MM.1S (cell line): Measurements from ENCODE around the gene ANKK1.

Experiments
- DNase-seq: peaks from one replicate; pipeline ENCODE4 v3.0.0-alpha.2; 2015
- H2AFZ ChIP-seq: fragments of 300-600 bp; sonication (generic); 2 replicates; pipeline ENCODE4 v1.6.0; 2016; ENCODE audit warnings: antibody characterized with exemption, low read length
- H3F3A ChIP-seq: fragments of 300-600 bp; sonication (generic); 2 replicates; pipeline ENCODE4 v1.6.1; 2016; ENCODE audit warnings: mild to moderate bottlenecking, antibody characterized with exemption, low read length, moderate library complexity, mixed read lengths; ENCODE audit not compliant: insufficient read depth
- H3K27ac ChIP-seq: fragments of 300-600 bp; sonication (generic); 2 replicates; pipeline ENCODE4 v1.5.1; 2016; ENCODE audit warnings: mild to moderate bottlenecking, low read length
- H3K27me3 ChIP-seq: fragments of 300-600 bp; sonication (generic); replicated peaks from 2 replicates; pipeline ENCODE4 v1.6.0; 2016; ENCODE audit warnings: low read length; ENCODE audit not compliant: insufficient read depth
- H3K36me3 ChIP-seq: fragments of 300-600 bp; sonication (generic); replicated peaks from 2 replicates; pipeline ENCODE4 v1.6.1; 2016; ENCODE audit warnings: mild to moderate bottlenecking, low read length, mixed read lengths; ENCODE audit not compliant: insufficient read depth
- H3K4me1 ChIP-seq: fragments of 300-600 bp; sonication (generic); 2 replicates; pipeline ENCODE4 v1.6.1; 2016; ENCODE audit warnings: low read length, mixed read lengths
- H3K4me2 ChIP-seq: fragments of 300-600 bp; sonication (generic); 2 replicates; pipeline ENCODE4 v1.6.0; 2016; ENCODE audit warnings: low read depth, low read length
- H3K4me3 ChIP-seq: fragments of 300-600 bp; sonication (generic); 2 replicates; pipeline ENCODE4 v1.5.1; 2016; ENCODE audit warnings: low read length, mixed read lengths
- H3K79me2 ChIP-seq: fragments of 300-600 bp; sonication (generic); 2 replicates; pipeline ENCODE4 v1.6.1; 2016; ENCODE audit warnings: mixed run types, low read length, mixed read lengths
- H3K9ac ChIP-seq: fragments of 300-600 bp; sonication (generic); 2 replicates; pipeline ENCODE4 v1.6.1; 2016; ENCODE audit warnings: low read length, mixed read lengths
- H3K9me2 ChIP-seq: fragments of 300-600 bp; sonication (generic); replicated peaks from 2 replicates; pipeline ENCODE4 v1.6.1; 2016; ENCODE audit warnings: mild to moderate bottlenecking, low read length, mixed read lengths; ENCODE audit not compliant: insufficient read depth
- H3K9me3 ChIP-seq: fragments of 300-600 bp; sonication (generic); replicated peaks from 2 replicates; pipeline ENCODE4 v1.6.1; 2016; ENCODE audit warnings: mild to moderate bottlenecking, low read length, mixed read lengths; ENCODE audit not compliant: insufficient read depth
- H4K20me1 ChIP-seq: fragments of 300-600 bp; sonication (generic); 2 replicates; pipeline ENCODE4 v1.6.1; 2016; ENCODE audit warnings: mild to moderate bottlenecking, low read length, moderate library complexity, mixed read lengths; ENCODE audit not compliant: insufficient read depth
- CTCF ChIP-seq: fragments of 300-600 bp; sonication (generic); IDR thresholded peaks from 2 replicates; pipeline ENCODE4 v1.5.1; 2016; ENCODE audit warnings: antibody characterized with exemption, low read length, mixed read lengths
- EZH2 ChIP-seq: fragments of 300-600 bp; sonication (generic); optimal IDR thresholded peaks from 2 replicates; pipeline ENCODE3; 2017; ENCODE audit warnings: low read depth, mild to moderate bottlenecking, antibody characterized with exemption, low read length, mixed read lengths
- EZH2phosphoT487 ChIP-seq: fragments of 300-600 bp; sonication (generic); IDR thresholded peaks from 2 replicates; pipeline ENCODE4 v1.6.1; 2018; ENCODE audit warnings: antibody characterized with exemption, low read length

Gene ANKK1

GRCh38 chr11:113398669-113399430 lies 11.3 kb downstream of the ANKK1 start:
- Histone ChIP-seq H3K4me1 (no peaks in the 10 kb centered on the region), H3K4me2 (no peak overlapping the region), H3K79me2 (no peaks in the 10 kb centered on the region), H3K36me3 (no peaks in the 10 kb centered on the region), H3K9ac (no peak overlapping the region), H3K9me3 (no peaks in the 10 kb centered on the region), H3K27me3 (no peaks in the 10 kb centered on the region), H3K4me3 (no peak overlapping the region), H4K20me1 (no peaks in the 10 kb centered on the region), H3K9me2 (no peaks in the 10 kb centered on the region), H2AFZ (no peak overlapping the region), H3F3A (no peaks in the 10 kb centered on the region), H3K27ac (no peak overlapping the region)
- TF ChIP-seq EZH2phosphoT487 (no peak), EZH2 (no peak), CTCF (no peak)
- DNase-seq: no peak

GRCh38 chr11:113400631-113401230 lies 13.2 kb downstream of the ANKK1 start:
- DNase-seq: no peak
- H3K9me3 ChIP-seq: no peaks in the 10 kb centered on the region
- TF ChIP-seq EZH2: no peak
- no peak for TF ChIP-seq CTCF
- no peak for TF ChIP-seq EZH2phosphoT487
- H3K9ac ChIP-seq: no peak overlapping the region
- H3F3A ChIP-seq: no peaks in the 10 kb centered on the region
- H4K20me1 ChIP-seq: no peaks in the 10 kb centered on the region
- H3K4me2 ChIP-seq: no peak overlapping the region
- H3K9me2 ChIP-seq: no peaks in the 10 kb centered on the region
- H3K4me3 ChIP-seq: no peak overlapping the region
- no peaks in the 10 kb centered on the region for H3K27me3 ChIP-seq
- no peaks in the 10 kb centered on the region for H3K79me2 ChIP-seq
- no peak overlapping the region for H3K27ac ChIP-seq
- H3K4me1 ChIP-seq: no peaks in the 10 kb centered on the region
- H3K36me3 ChIP-seq: no peaks in the 10 kb centered on the region
- H2AFZ ChIP-seq: no peak overlapping the region

GRCh38 chr11:113401718-113402117 lies 14.1 kb downstream of the ANKK1 start:
- no peak overlapping the region for H3K4me3 ChIP-seq
- no peaks in the 10 kb centered on the region for H3K36me3 ChIP-seq
- no peaks in the 10 kb centered on the region for H3K9me2 ChIP-seq
- no peaks in the 10 kb centered on the region for H3F3A ChIP-seq
- H3K4me1 ChIP-seq: no peaks in the 10 kb centered on the region
- H3K9me3 ChIP-seq: no peaks in the 10 kb centered on the region
- no peak for DNase-seq
- H4K20me1 ChIP-seq: no peaks in the 10 kb centered on the region
- TF ChIP-seq CTCF (no peak), EZH2phosphoT487 (no peak), EZH2 (no peak)
- H3K27ac ChIP-seq: no peak overlapping the region
- no peak overlapping the region for H3K9ac ChIP-seq
- no peak overlapping the region for H2AFZ ChIP-seq
- H3K4me2 ChIP-seq: no peak overlapping the region
- no peaks in the 10 kb centered on the region for H3K79me2 ChIP-seq
- H3K27me3 ChIP-seq: no peaks in the 10 kb centered on the region
